Measurements from ENCODE around the gene EPB41L1.

- TF ChIP-seq CTCF (IDR thresholded peaks at IDR 0.05) (no peak), ZFX (IDR thresholded peaks at IDR 0.05; ENCODE audit: borderline replicate concordance) (no peak)
These were observed 3.5 kb upstream of the EPB41L1 start for GRCh38 chr20:36150847-36151539.
